ENCODE measurements around the gene ZC3H13.

ZC3H13 gene

GRCh38 chr13:46052319-46053161, at the start of gene ZC3H13:
Gene ZC3H13 (minus strand): TSS chr13:46052746. CDS start chr13:46045507, 7,239 bp downstream.
- peak; percentile 98 for DNase-seq (ENCODE audit: low read depth)

- no peak for DNase-seq (ENCODE audit: low read depth)
Observed at GRCh38 chr13:46102255-46102605, 49.7 kb upstream of the ZC3H13 start.

GRCh38 chr13:46101484-46102254, 49.1 kb upstream of the ZC3H13 start:
- no peak for DNase-seq (ENCODE audit: low read depth)

- no peak for DNase-seq (ENCODE audit: low read depth)
Observed at GRCh38 chr13:46101002-46101401, 48.5 kb upstream of the ZC3H13 start.

- DNase-seq (ENCODE audit: low read depth) = no peak
Observed at GRCh38 chr13:46100191-46100815, 47.8 kb upstream of the ZC3H13 start.

- no peak for DNase-seq (ENCODE audit: low read depth)
Observed at GRCh38 chr13:46097663-46098062, 45.1 kb upstream of the ZC3H13 start.

GRCh38 chr13:46097015-46097414, 44.5 kb upstream of the ZC3H13 start:
- DNase-seq (ENCODE audit: low read depth) = no peak

- DNase-seq (ENCODE audit: low read depth) = no peak
Observed at GRCh38 chr13:46094478-46094877, 41.9 kb upstream of the ZC3H13 start.

GRCh38 chr13:46088821-46089562, 36.4 kb upstream of the ZC3H13 start:
- DNase-seq (ENCODE audit: low read depth) = no peak

- no peak for DNase-seq (ENCODE audit: low read depth)
Observed at GRCh38 chr13:46087481-46087880, 34.9 kb upstream of the ZC3H13 start.

GRCh38 chr13:46086985-46087384, 34.4 kb upstream of the ZC3H13 start:
- no peak for DNase-seq (ENCODE audit: low read depth)

- no peak for DNase-seq (ENCODE audit: low read depth)
Observed at GRCh38 chr13:46086421-46086922, 33.9 kb upstream of the ZC3H13 start.

- DNase-seq (ENCODE audit: low read depth) = no peak
Observed at GRCh38 chr13:46085737-46086136, 33.2 kb upstream of the ZC3H13 start.

GRCh38 chr13:46082324-46082723, 29.8 kb upstream of the ZC3H13 start:
- no peak for DNase-seq (ENCODE audit: low read depth)

GRCh38 chr13:46079770-46080169, 27.2 kb upstream of the ZC3H13 start:
- DNase-seq (ENCODE audit: low read depth) = no peak

- no peak for DNase-seq (ENCODE audit: low read depth)
Observed at GRCh38 chr13:46077265-46077664, 24.7 kb upstream of the ZC3H13 start.

GRCh38 chr13:46076827-46077226, 24.3 kb upstream of the ZC3H13 start:
- no peak for DNase-seq (ENCODE audit: low read depth)

GRCh38 chr13:46075811-46076210, 23.3 kb upstream of the ZC3H13 start:
- no peak for DNase-seq (ENCODE audit: low read depth)

GRCh38 chr13:46071590-46072249, 19.2 kb upstream of the ZC3H13 start:
- DNase-seq (ENCODE audit: low read depth) = no peak

- DNase-seq (ENCODE audit: low read depth) = no peak
Observed at GRCh38 chr13:46063292-46063691, 10.7 kb upstream of the ZC3H13 start.

- peak; percentile 87 for DNase-seq (ENCODE audit: low read depth)
Observed at GRCh38 chr13:46062185-46062584, 9.6 kb upstream of the ZC3H13 start.

All from iris pigment epithelial cell (primary cell).